PFSK-1 (cell line): ENCODE measurements around the gene TYRO3.

Experiments
- FOXP2 ChIP-seq: optimal IDR thresholded peaks from 2 replicates; pipeline ENCODE3; 2011; ENCODE audit warnings: borderline replicate concordance, control low read depth, inconsistent platforms; ENCODE audit not compliant: insufficient read depth; ENCODE audit errors: extremely low read length, extremely low read depth
- POLR2AphosphoS5 ChIP-seq: IDR thresholded peaks from 2 replicates; pipeline ENCODE4 v1.6.1; 2012; ENCODE audit warnings: low read depth, mild to moderate bottlenecking, control low read depth, low read length, moderate library complexity
- REST ChIP-seq, 2 experiments: IDR thresholded peaks; 2 replicates each; pipeline versions ENCODE4 v1.6.1 to v1.8.0; 2011 to 2012; ENCODE audit warnings: low read depth in 2 of 2, low read length in 2 of 2, control low read depth in 1 of 2, inconsistent platforms in 1 of 2, mild to moderate bottlenecking in 1 of 2, moderate library complexity in 1 of 2; ENCODE audit not compliant: insufficient read depth in 1 of 2
- SIN3A ChIP-seq: IDR thresholded peaks from 2 replicates; pipeline ENCODE4 v1.6.1; 2012; ENCODE audit warnings: mild to moderate bottlenecking, low read length, moderate library complexity, borderline replicate concordance; ENCODE audit not compliant: insufficient read depth
- TAF1 ChIP-seq: IDR thresholded peaks from 2 replicates; pipeline ENCODE4 v1.6.1; 2012; ENCODE audit warnings: low read length, control low read depth, borderline replicate concordance; ENCODE audit not compliant: insufficient read depth

GRCh38 chr15:41554915-41555314 lies 4.1 kb upstream of the TYRO3 start:
- TF ChIP-seq TAF1 (no peak), POLR2AphosphoS5 (no peak), FOXP2 (no peak), REST (IDR thresholded peaks at IDR 0.05; ENCODE audit: insufficient read depth in 1 of 2, low read depth in 2 of 2, low read length in 2 of 2) (no peak), SIN3A (no peak)
